Loucy (cell line): ENCODE data around the gene NFS1.

Experiments
- CTCF ChIP-seq: fragments of 200-600 bp; sonication (generic); conservative IDR thresholded peaks from 2 replicates; pipeline ENCODE4 v1.5.1; 2014; ENCODE audit warnings: mild to moderate bottlenecking, antibody characterized with exemption, low read length
- EZH2phosphoT487 ChIP-seq: fragments of 200-600 bp; IDR thresholded peaks from 2 replicates; pipeline ENCODE4 v1.6.1; 2018; ENCODE audit warnings: antibody characterized with exemption, mild to moderate bottlenecking, moderate library complexity, borderline replicate concordance

DNA sequence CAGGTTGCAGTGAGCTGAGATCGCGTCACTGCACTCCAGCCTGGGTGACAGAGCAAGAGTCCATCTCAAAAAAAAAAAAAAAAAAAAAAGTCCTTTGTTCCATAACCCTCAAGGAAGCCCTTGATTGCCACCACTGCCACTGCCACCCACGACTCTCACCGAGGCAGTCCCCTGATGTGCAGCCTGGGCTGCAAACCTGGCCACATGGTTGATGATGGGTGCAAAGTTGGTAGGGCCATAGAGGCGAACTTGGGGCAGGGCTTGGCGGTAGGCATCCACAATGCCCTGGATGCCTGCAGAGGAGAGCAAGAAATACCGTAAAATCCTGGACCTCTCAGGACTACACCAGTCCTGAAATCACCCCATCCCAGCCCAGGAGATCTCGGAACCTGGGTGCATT lies 72.0 kb downstream of the NFS1 start:
- TF ChIP-seq CTCF (no peak), EZH2phosphoT487 (no peak)
